Measurements from ENCODE around the gene ZNF320. TPM values are rescaled to one million over a fixed set of nuclear protein-coding genes. Genes with fewer than 3 reads are reported as not detected.
"Not testable (repeated sequence)": the region's sequence is repeated elsewhere in the genome, so short reads cannot be mapped to it uniquely, and the experiment has no call there.

The ZNF320 gene
- total RNA-seq, 2 experiments from 2014 or later: 8.0 to 16.1 TPM

DNA sequence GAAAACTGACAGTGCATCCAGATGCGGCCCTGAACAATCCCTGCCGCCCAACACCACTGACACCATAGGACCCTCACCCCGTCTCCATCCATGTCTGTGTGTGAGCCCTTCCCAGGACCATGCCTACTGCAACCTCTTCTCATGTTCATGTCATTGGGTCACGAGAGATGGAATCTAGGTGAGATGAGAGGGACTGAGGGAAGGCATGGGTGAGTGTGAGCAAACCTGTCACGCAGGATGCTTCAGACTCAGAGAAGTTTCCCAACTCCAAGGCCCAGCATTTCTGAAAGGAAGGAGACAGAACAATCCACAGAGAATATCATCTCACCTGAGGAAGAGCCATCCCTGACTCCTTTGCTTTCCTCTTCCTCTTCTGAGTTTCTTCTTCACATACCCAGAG lies 20.1 kb upstream of the ZNF320 start:
- no peaks in the 10 kb centered on the region for H4K20me1 ChIP-seq (ENCODE audit: insufficient read depth, low read length)
- no peak for DNase-seq (ENCODE audit: low spot score)
- TF ChIP-seq EZH2phosphoT487 (IDR thresholded peaks at IDR 0.05; ENCODE audit: borderline replicate concordance, low read depth, low read length): no peak
- no peak for TF ChIP-seq CTCF (conservative IDR thresholded peaks at IDR 0.05; ENCODE audit: low read length)
- no peak overlapping the region for H2AFZ ChIP-seq (ENCODE audit: low read length)
- H3K27ac ChIP-seq (ENCODE audit: low read depth, low read length, poor library complexity, severe bottlenecking): no peak overlapping the region
- no peaks in the 10 kb centered on the region for H3K9me3 ChIP-seq (ENCODE audit: low read length)
- no peak overlapping the region for H3K4me3 ChIP-seq (ENCODE audit: low read depth, low read length, poor library complexity, severe bottlenecking)
- POLR2A ChIA-PET: no interaction called here
- peaks cover 53% of the 10 kb centered on the region for H3K36me3 ChIP-seq (ENCODE audit: insufficient read depth, low read length)
- H3K4me2 ChIP-seq (ENCODE audit: low read length): no peak overlapping the region
- intact Hi-C loops (cut with micrococcal nuclease; ENCODE audit: unreplicated experiment): no loop called here
- no peaks in the 10 kb centered on the region for H3K9me2 ChIP-seq (ENCODE audit: insufficient read depth, low read length)
- no TSS peak for BruUV-seq (replicated peaks)
- peaks cover 7% of the 10 kb centered on the region; the same call in 1 of the 2 replicates for H3K79me2 ChIP-seq (ENCODE audit: insufficient read depth, low read depth, low read length)
- peaks cover 11% of the 10 kb centered on the region for H3K4me1 ChIP-seq (ENCODE audit: insufficient read depth, low read length, poor library complexity, severe bottlenecking)
- CTCF ChIA-PET (ENCODE audit: unreplicated experiment): no interaction called here

- CTCF ChIA-PET (ENCODE audit: unreplicated experiment): no interaction called here
- POLR2A ChIA-PET: interaction anchor here (0.7 kb wide), 1 partner anchor 58 kb away, joined by 3 read pairs; no protein-coding TSS in a partner anchor
Observed at GRCh38 chr19:52910648-52911047, 13.2 kb upstream of the ZNF320 start.

GRCh38 chr19:52904052-52904780 lies 6.8 kb upstream of the ZNF320 start:
- intact Hi-C loops (cut with micrococcal nuclease; ENCODE audit: unreplicated experiment); H3K4me3 ChIP-seq (ENCODE audit: low read depth, low read length, poor library complexity, severe bottlenecking); H3K9me3 ChIP-seq (ENCODE audit: low read length); POLR2A ChIA-PET; H4K20me1 ChIP-seq (ENCODE audit: insufficient read depth, low read length); DNase-seq (ENCODE audit: low spot score); BruUV-seq (replicated peaks); H3K79me2 ChIP-seq (ENCODE audit: insufficient read depth, low read depth, low read length); CTCF ChIA-PET (ENCODE audit: unreplicated experiment); H3K9me2 ChIP-seq (ENCODE audit: insufficient read depth, low read length); H2AFZ ChIP-seq (ENCODE audit: low read length): not testable (repeated sequence)
- H3K4me1 ChIP-seq (ENCODE audit: insufficient read depth, low read length, poor library complexity, severe bottlenecking): peaks cover 16% of the 10 kb centered on the region
- H3K27ac ChIP-seq (ENCODE audit: low read depth, low read length, poor library complexity, severe bottlenecking): peak overlapping the region; percentile 44
- H3K4me2 ChIP-seq (ENCODE audit: low read length): peak overlapping the region; percentile 5
- H3K36me3 ChIP-seq (ENCODE audit: insufficient read depth, low read length): peaks cover 38% of the 10 kb centered on the region

More at GRCh38 chr19:52910648-52911047, 13.2 kb upstream of the ZNF320 start:
- no peak overlapping the region for H3K4me2 ChIP-seq (ENCODE audit: low read length)
- TF ChIP-seq CTCF (conservative IDR thresholded peaks at IDR 0.05; ENCODE audit: low read length) (no peak), EZH2phosphoT487 (IDR thresholded peaks at IDR 0.05; ENCODE audit: borderline replicate concordance, low read depth, low read length) (no peak)
- H2AFZ ChIP-seq (ENCODE audit: low read length): no peak overlapping the region
- no peak overlapping the region for H3K4me3 ChIP-seq (ENCODE audit: low read depth, low read length, poor library complexity, severe bottlenecking)
- H3K4me1 ChIP-seq (ENCODE audit: insufficient read depth, low read length, poor library complexity, severe bottlenecking): no peaks in the 10 kb centered on the region
- peaks cover 78% of the 10 kb centered on the region for H3K36me3 ChIP-seq (ENCODE audit: insufficient read depth, low read length)
- no peak overlapping the region for H3K27ac ChIP-seq (ENCODE audit: low read depth, low read length, poor library complexity, severe bottlenecking)
- DNase-seq (ENCODE audit: low spot score): no peak
- intact Hi-C loops (cut with micrococcal nuclease; ENCODE audit: unreplicated experiment): no loop called here
- no peaks in the 10 kb centered on the region for H3K9me2 ChIP-seq (ENCODE audit: insufficient read depth, low read length)
- no TSS peak for BruUV-seq (replicated peaks)
- no peaks in the 10 kb centered on the region for H3K79me2 ChIP-seq (ENCODE audit: insufficient read depth, low read depth, low read length)
- H4K20me1 ChIP-seq (ENCODE audit: insufficient read depth, low read length): no peaks in the 10 kb centered on the region
- H3K9me3 ChIP-seq (ENCODE audit: low read length): peaks cover 3% of the 10 kb centered on the region; the same call in 1 of the 2 replicates

Measured in OCI-LY7 (cell line).